GM12878 (cell line): ENCODE measurements around the gene SLC51A. TPM values are rescaled to one million over a fixed set of nuclear protein-coding genes. Genes with fewer than 3 reads are reported as not detected.

ENCODE experiments used
- ATAC-seq: fragments of 200-7000 bp; cut with Tn5 transposase; 3 replicates; pipeline ENCODE4 v1.9.1; 2020; ENCODE audit warnings: mild to moderate bottlenecking, moderate library complexity
- BruUV-seq: library from RNA; stranded (reverse); fragments of 400-500 nt; replicated peaks from 2 replicates; lab custom pipeline; 2021; lab: Mats Ljungman, UMichigan
- CTCF ChIA-PET: fragments of 300-600 bp; sonication (Branson Sonifier 250); formaldehyde crosslinking; extraction: SDS; loops from one replicate; lab custom pipeline; 2021; ENCODE audit warnings: inconsistent platforms; lab: Yijun Ruan, JAX
- POLR2A ChIA-PET: fragments of 350-600 bp; formaldehyde crosslinking; extraction: SDS; loops from one replicate; lab custom pipeline; 2021; ENCODE audit warnings: inconsistent platforms; lab: Charles Lee
- RAD21 ChIA-PET: fragments of 300-600 bp; sonication (Branson Sonifier 250); formaldehyde crosslinking; loops from one replicate; lab custom pipeline; 2023; ENCODE audit warnings: antibody characterized with exemption; ENCODE audit not compliant: unreplicated experiment; lab: Charles Lee
- SMC1A ChIA-PET: fragments of 300-600 bp; sonication (Branson Sonifier 250); formaldehyde crosslinking; loops from one replicate; lab custom pipeline; 2023; ENCODE audit not compliant: unreplicated experiment, uncharacterized antibody; lab: Charles Lee
- DNase-seq: peaks from one replicate; pipeline ENCODE4 v3.0.0-alpha.2; 2011; ENCODE audit warnings: low read depth, low spot score
- FAIRE-seq: peaks from 3 replicates; lab custom pipeline; 2011; peaks lifted over from hg19 to GRCh38; lab: Jason Lieb, UNC
- H2AFZ ChIP-seq: 2 replicates; pipeline ENCODE4 v1.6.0; 2011; ENCODE audit warnings: low read depth, low read length, control low read depth; ENCODE audit not compliant: control insufficient read depth
- H3K27ac ChIP-seq: 2 replicates; pipeline ENCODE4 v1.5.1; 2011; ENCODE audit warnings: control low read depth; ENCODE audit not compliant: control insufficient read depth, insufficient read depth
- H3K27me3 ChIP-seq, 2 experiments: replicated peaks in 1 of 2; 2 replicates each; pipeline versions ENCODE4 v1.6.0 to v1.6.1; 2011; ENCODE audit warnings: low read length in 1 of 2; ENCODE audit not compliant: control insufficient read depth in 2 of 2, insufficient read depth in 2 of 2
- H3K36me3 ChIP-seq, 2 experiments: 2 replicates each; pipeline ENCODE4 v1.5.1; 2011; ENCODE audit warnings: low read length in 1 of 2; ENCODE audit not compliant: control insufficient read depth in 2 of 2, insufficient read depth in 2 of 2
- H3K4me1 ChIP-seq: 2 replicates; pipeline ENCODE4 v1.6.1; 2011; ENCODE audit warnings: mild to moderate bottlenecking, low read length, moderate library complexity, mixed read lengths; ENCODE audit not compliant: control insufficient read depth, insufficient read depth
- H3K4me2 ChIP-seq: 2 replicates; pipeline ENCODE4 v1.6.0; 2011; ENCODE audit warnings: control low read depth; ENCODE audit not compliant: control insufficient read depth, insufficient read depth
- H3K4me3 ChIP-seq: fragments of 200-600 bp; sonication (generic); 2 replicates; pipeline ENCODE4 v1.5.1; 2016
- H3K79me2 ChIP-seq: 2 replicates; pipeline ENCODE4 v1.6.0; 2011; ENCODE audit warnings: low read length; ENCODE audit not compliant: control insufficient read depth, insufficient read depth
- H3K9ac ChIP-seq: 2 replicates; pipeline ENCODE4 v1.8.0; 2011; ENCODE audit warnings: low read length, control low read depth, mixed read lengths; ENCODE audit not compliant: control insufficient read depth, insufficient read depth
- H3K9me3 ChIP-seq: replicated peaks from 3 replicates; pipeline ENCODE4 v1.5.1; 2011; ENCODE audit warnings: mild to moderate bottlenecking, low read length; ENCODE audit not compliant: control insufficient read depth, insufficient read depth
- H4K20me1 ChIP-seq: 2 replicates; pipeline ENCODE4 v1.6.0; 2011; ENCODE audit not compliant: control insufficient read depth, insufficient read depth
- CHD1 ChIP-seq: IDR thresholded peaks from 2 replicates; pipeline ENCODE4 v1.6.1; 2012; ENCODE audit warnings: low read depth, low read length, improper control_type of control experiment
- FOS ChIP-seq: IDR thresholded peaks from 3 replicates; pipeline ENCODE4 v1.6.1; 2011; ENCODE audit warnings: borderline replicate concordance; ENCODE audit not compliant: insufficient read length; ENCODE audit errors: extremely low read depth
- HDGF ChIP-seq: fragments of 450-650 bp; IDR thresholded peaks from 2 replicates; pipeline ENCODE4 v1.6.1; 2016; ENCODE audit warnings: antibody characterized with exemption
- IKZF1 ChIP-seq: fragments of 450-650 bp; conservative IDR thresholded peaks from 2 replicates; pipeline ENCODE4 v1.6.1; 2017; ENCODE audit warnings: antibody characterized with exemption, mild to moderate bottlenecking
- KDM1A ChIP-seq: fragments of 200-600 bp; sonication (generic); IDR thresholded peaks from 2 replicates; pipeline ENCODE4 v1.6.1; 2016; ENCODE audit warnings: borderline replicate concordance
- MTA2 ChIP-seq: fragments of 450-650 bp; IDR thresholded peaks from 2 replicates; pipeline ENCODE4 v1.6.1; 2016; ENCODE audit warnings: low read depth, mild to moderate bottlenecking, moderate library complexity
- NR2F1 ChIP-seq: fragments of 450-650 bp; conservative IDR thresholded peaks from 2 replicates; pipeline ENCODE4 v1.6.1; 2017; ENCODE audit warnings: mild to moderate bottlenecking
- SREBF1 ChIP-seq: IDR thresholded peaks from 2 replicates; pipeline ENCODE4 v1.6.1; 2012; ENCODE audit warnings: mild to moderate bottlenecking, low read length
- YY1 ChIP-seq: IDR thresholded peaks from 2 replicates; pipeline ENCODE4 v1.6.1; 2011; ENCODE audit warnings: low read depth, mild to moderate bottlenecking, low read length
- WGBS: methylation state at CpG from one replicate; pipeline ENCODE4 v1.1.6; 2016; ENCODE audit warnings: low lambda C conversion rate; ENCODE audit not compliant: insufficient replicate concordance, insufficient coverage; ENCODE audit errors: missing lambda C conversion rate; 5-methylcytosine and 5-hydroxymethylcytosine counted together
- in situ Hi-C: fragments of 300-500 bp; cut with MboI; formaldehyde crosslinking; loops from 9 replicates; pipeline ENCODE4 v1.14.3; 2018; ENCODE audit warnings: mixed read lengths
- intact Hi-C: fragments of 100-400 bp; cut with micrococcal nuclease; formaldehyde crosslinking; loops from one replicate; pipeline ENCODE4 v1.14.2; 2022; ENCODE audit not compliant: unreplicated experiment
- polyA plus RNA-seq, 11 experiments: library from polyadenylated mRNA; depleted of rRNA in 4 of 11; unstranded in 6 of 11; stranded (reverse) in 5 of 11; fragments of >200 nt; fragmentation: Nextera tagmentation in 4 of 11; fragmentation: Illumina TruSeq in 1 of 11; extraction: Ambion mirVana in 4 of 11; extraction: Trizol in 1 of 11; gene quantifications; 1 replicate in 1 of 11; 2 replicates in 10 of 11; pipeline versions ENCODE4 v1.2.1 to v1.2.3, GENCODE V29; 2011 to 2016; ENCODE audit warnings: inconsistent platforms in 2 of 11, missing spikeins in 2 of 11, low read depth in 1 of 11
- total RNA-seq, 4 experiments: library from RNA; depleted of rRNA in 3 of 4; stranded (reverse); fragments of >200 nt in 3 of 4; fragmentation: Illumina TruSeq in 1 of 4; extraction: Trizol in 1 of 4; gene quantifications; 2 replicates each; pipeline versions ENCODE4 v1.2.1 to v1.2.3, GENCODE V29; 2013 to 2021
- TF ChIP-seq, protein P1 (sequence below): fragments of 450-650 bp; IDR thresholded peaks from 2 replicates; pipeline ENCODE4 v1.6.1; 2017; ENCODE audit warnings: borderline replicate concordance

The SLC51A gene
- total and polyA plus RNA-seq, 10 of the 15 experiments (the other 5 are each of a cell fraction or from before 2014, with no cell fraction given), result 0.99 to 3.9 (median 2.2) TPM; not detected in 6

GRCh38 chr3:196270499-196270898 is 54.2 kb downstream of the SLC51A start:
- no peak overlapping the region for H3K4me2 ChIP-seq
- H3K4me1 ChIP-seq, result peaks cover 35% of the 10 kb centered on the region
- TF ChIP-seq IKZF1 (no peak), NR2F1 (no peak), YY1 (no peak), HDGF (no peak), SREBF1 (no peak), CHD1 (no peak), FOS (no peak), MTA2 (no peak), KDM1A (no peak)
- TF ChIP-seq, protein P1, sequence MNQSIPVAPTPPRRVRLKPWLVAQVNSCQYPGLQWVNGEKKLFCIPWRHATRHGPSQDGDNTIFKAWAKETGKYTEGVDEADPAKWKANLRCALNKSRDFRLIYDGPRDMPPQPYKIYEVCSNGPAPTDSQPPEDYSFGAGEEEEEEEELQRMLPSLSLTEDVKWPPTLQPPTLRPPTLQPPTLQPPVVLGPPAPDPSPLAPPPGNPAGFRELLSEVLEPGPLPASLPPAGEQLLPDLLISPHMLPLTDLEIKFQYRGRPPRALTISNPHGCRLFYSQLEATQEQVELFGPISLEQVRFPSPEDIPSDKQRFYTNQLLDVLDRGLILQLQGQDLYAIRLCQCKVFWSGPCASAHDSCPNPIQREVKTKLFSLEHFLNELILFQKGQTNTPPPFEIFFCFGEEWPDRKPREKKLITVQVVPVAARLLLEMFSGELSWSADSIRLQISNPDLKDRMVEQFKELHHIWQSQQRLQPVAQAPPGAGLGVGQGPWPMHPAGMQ, result no peak
- ChIA-PET RAD21 (no interaction called here), CTCF (no interaction called here), SMC1A (interaction anchor here (0.6 kb wide), 1 partner anchor 312 kb away, joined by 3 read pairs; no protein-coding TSS in a partner anchor), POLR2A (no interaction called here)
- ATAC-seq (no peak), DNase-seq (no peak), FAIRE-seq (no peak)
- H3K79me2 ChIP-seq, result peaks cover 32% of the 10 kb centered on the region
- no peaks in the 10 kb centered on the region for H3K27me3 ChIP-seq
- no peak overlapping the region for H3K9ac ChIP-seq
- H2AFZ ChIP-seq, result no peak overlapping the region
- H3K36me3 ChIP-seq, result peaks cover 8 to 11% of the 10 kb centered on the region in 2 experiments; a peak in 3 of 4 replicates
- no TSS peak for BruUV-seq
- in situ Hi-C loops, result no loop called here
- no peaks in the 10 kb centered on the region; the same call in 2 of the 3 replicates for H3K9me3 ChIP-seq
- no peak overlapping the region for H3K27ac ChIP-seq
- 95% methylated on average over 5 of the region's 5 CpGs for WGBS
- intact Hi-C loops, result no loop called here
- H3K4me3 ChIP-seq, result no peak overlapping the region
- H4K20me1 ChIP-seq, result no peaks in the 10 kb centered on the region
